CD4-positive, alpha-beta T cell treated with Interferon gamma for 1 hour (primary cell): Measurements from ENCODE around the gene TP53I11.

Source experiments
- DNase-seq: peaks from one replicate; pipeline ENCODE4 v3.0.0-alpha.2; 2020

TP53I11 gene

GRCh38 chr11:44978274-44978960 is 27.7 kb upstream of the TP53I11 start:
- no peak for DNase-seq

GRCh38 chr11:44977493-44977984 is 26.9 kb upstream of the TP53I11 start:
- no peak for DNase-seq

GRCh38 chr11:44976576-44976975 is 25.9 kb upstream of the TP53I11 start:
- DNase-seq, result no peak

GRCh38 chr11:44974402-44975000 is 23.8 kb upstream of the TP53I11 start:
- DNase-seq, result no peak

GRCh38 chr11:44973632-44974401 is 23.1 kb upstream of the TP53I11 start:
- DNase-seq, result no peak

GRCh38 chr11:44972746-44973435 is 22.2 kb upstream of the TP53I11 start:
- no peak for DNase-seq

- DNase-seq, result no peak
Observed at GRCh38 chr11:44971185-44971584, 20.5 kb upstream of the TP53I11 start.

- DNase-seq, result no peak
Observed at GRCh38 chr11:44970293-44970692, 19.6 kb upstream of the TP53I11 start.

GRCh38 chr11:44969651-44970252 is 19.1 kb upstream of the TP53I11 start:
- no peak for DNase-seq

GRCh38 chr11:44968510-44968909 is 17.8 kb upstream of the TP53I11 start:
- DNase-seq, result no peak

- no peak for DNase-seq
Observed at GRCh38 chr11:44967930-44968496, 17.3 kb upstream of the TP53I11 start.

- no peak for DNase-seq
Observed at GRCh38 chr11:44966694-44967093, 16.0 kb upstream of the TP53I11 start.

GRCh38 chr11:44964526-44965209 is 14.0 kb upstream of the TP53I11 start:
- DNase-seq, result no peak

- no peak for DNase-seq
Observed at GRCh38 chr11:44963948-44964347, 13.3 kb upstream of the TP53I11 start.

GRCh38 chr11:44963136-44963535 is 12.5 kb upstream of the TP53I11 start:
- no peak for DNase-seq

GRCh38 chr11:44962464-44962863 is 11.8 kb upstream of the TP53I11 start:
- no peak for DNase-seq

GRCh38 chr11:44960200-44960845 is 9.6 kb upstream of the TP53I11 start:
- DNase-seq, result no peak

GRCh38 chr11:44959064-44959463 is 8.4 kb upstream of the TP53I11 start:
- no peak for DNase-seq

- no peak for DNase-seq
Observed at GRCh38 chr11:44957776-44958564, 7.3 kb upstream of the TP53I11 start.

- no peak for DNase-seq
Observed at GRCh38 chr11:44957040-44957515, 6.4 kb upstream of the TP53I11 start.
